Spleen (tissue), 11 donors: Measurements from ENCODE around the gene FBXL2. TPM values are rescaled to one million over a fixed set of nuclear protein-coding genes. Genes with fewer than 3 reads are reported as not detected.
"Not testable (repeated sequence)": the region's sequence is repeated elsewhere in the genome, so short reads cannot be mapped to it uniquely, and the experiment has no call there.

ENCODE experiments used
- DNase-seq: peaks from one replicate; pipeline ENCODE4 v3.0.0-alpha.2; 2020
- H3K27ac ChIP-seq, 8 donors: fragments of 200-600 bp; sonication (generic) in 7 of 8; 1 replicate in 4 of 8; 2 replicates in 4 of 8; pipeline versions ENCODE4 v1.5.0 to v1.8.0; 2016 to 2021; ENCODE audit warnings: inconsistent platforms in 4 of 8, mild to moderate bottlenecking in 4 of 8, moderate library complexity in 1 of 8
- H3K27me3 ChIP-seq, 7 donors: fragments of 200-600 bp; sonication (generic) in 6 of 7; replicated peaks in 1 of 7; 1 replicate in 4 of 7; 2 replicates in 3 of 7; pipeline versions ENCODE4 v1.5.0 to v1.8.0; 2016 to 2021; ENCODE audit warnings: inconsistent platforms in 3 of 7, mild to moderate bottlenecking in 1 of 7
- H3K36me3 ChIP-seq, 6 donors: fragments of 200-600 bp; sonication (generic) in 5 of 6; 1 replicate in 4 of 6; 2 replicates in 2 of 6; pipeline versions ENCODE4 v1.5.0 to v1.8.0; 2016 to 2021; ENCODE audit warnings: inconsistent platforms in 2 of 6
- H3K4me1 ChIP-seq, 6 donors: fragments of 200-600 bp; sonication (generic) in 5 of 6; 1 replicate in 3 of 6; 2 replicates in 3 of 6; pipeline versions ENCODE4 v1.5.0 to v1.8.0; 2016 to 2021; ENCODE audit warnings: inconsistent platforms in 3 of 6
- H3K4me3 ChIP-seq, 8 donors: fragments of 200-600 bp; sonication (generic) in 7 of 8; 1 replicate in 4 of 8; 2 replicates in 4 of 8; pipeline versions ENCODE4 v1.5.0 to v1.8.0; 2016 to 2021; ENCODE audit warnings: inconsistent platforms in 4 of 8, mild to moderate bottlenecking in 4 of 8, moderate library complexity in 2 of 8
- H3K9me3 ChIP-seq, 8 donors: fragments of 200-600 bp; sonication (generic) in 7 of 8; 1 replicate in 4 of 8; 2 replicates in 4 of 8; pipeline versions ENCODE4 v1.5.0 to v1.8.0; 2016 to 2021; ENCODE audit warnings: inconsistent platforms in 4 of 8
- POLR2A ChIP-seq, 3 donors: fragments of 450-650 bp; IDR thresholded peaks; one replicate each; pipeline ENCODE4 v1.5.1; 2017; ENCODE audit warnings: antibody characterized with exemption in 3 of 3, mild to moderate bottlenecking in 1 of 3
- POLR2AphosphoS5 ChIP-seq, 3 donors: sonication (generic); formaldehyde crosslinking; IDR thresholded peaks; one replicate each; pipeline ENCODE4 v1.5.1; 2017; ENCODE audit warnings: antibody characterized with exemption in 3 of 3
- WGBS, 5 donors: extraction: QIAGEN DNeasy Blood & Tissue Kit in 3 of 5; methylation state at CpG; one replicate each; pipeline versions ENCODE4 v1.1.5 to v1.1.7; 2013 to 2018; 5-methylcytosine and 5-hydroxymethylcytosine counted together
- intact Hi-C: fragments of 100-400 bp; cut with DNase I; formaldehyde crosslinking; loops from one replicate; pipeline ENCODE4 v1.15.0; 2023; ENCODE audit warnings: low total_unique reads
- polyA plus RNA-seq, 3 donors: library from polyadenylated mRNA; stranded (reverse); fragments of 200-250 nt; gene quantifications; one replicate each; pipeline ENCODE4 v1.2.1, GENCODE V29; 2013
- total RNA-seq, 7 donors: library from RNA; depleted of rRNA in 3 of 7; stranded (reverse); fragments of >200 nt in 3 of 7; fragmentation: NEBNext Ultra II Directional in 4 of 7; extraction: Animal tissue kit (Norgen Biotek cat#: 25700) in 4 of 7; gene quantifications; one replicate each; pipeline versions ENCODE4 v1.1.0 to v1.2.1, GENCODE V29; 2016 to 2021
- TF ChIP-seq, protein P1 (sequence below), 11 experiments: fragments of 200-600 bp in 7 of 11; fragments of 450-650 bp in 4 of 11; sonication (generic) in 4 of 11; IDR thresholded peaks in 8 of 11; conservative IDR thresholded peaks in 3 of 11; 1 replicate in 7 of 11; 2 replicates in 4 of 11; pipeline versions ENCODE4 v1.4.0 to v1.8.0; 2016 to 2021; ENCODE audit warnings: antibody characterized with exemption in 11 of 11, inconsistent platforms in 4 of 11, mild to moderate bottlenecking in 1 of 11
- donor health status: healthy with polysubstance abuse.
- donor health status: DM: no; HTN: no; CAD: no; lungs with moderate emphysema.
- donor health status: DM: no; HTN: no; CAD: no.
- donor health status: Bipolar disorder and iron deficiency.
- donor health status: healthy.
- donor health status: DM: no; HTN: no; CAD: no.
- donor health status: DM: yes; HTN: yes; CAD: no.

The FBXL2 gene
- total and polyA plus RNA-seq, 10 donors, result 0.20 to 2.0 (median 1.1) TPM

GRCh38 chr3:33322412-33322811 is 45.2 kb downstream of the FBXL2 start:
- H3K27me3 ChIP-seq, result no peaks in the 10 kb centered on the region
- 88 to 100% (median 96%) methylated on average over 1 of the region's 1 CpG for WGBS, 5 donors
- intact Hi-C loops, result no loop called here

DNA sequence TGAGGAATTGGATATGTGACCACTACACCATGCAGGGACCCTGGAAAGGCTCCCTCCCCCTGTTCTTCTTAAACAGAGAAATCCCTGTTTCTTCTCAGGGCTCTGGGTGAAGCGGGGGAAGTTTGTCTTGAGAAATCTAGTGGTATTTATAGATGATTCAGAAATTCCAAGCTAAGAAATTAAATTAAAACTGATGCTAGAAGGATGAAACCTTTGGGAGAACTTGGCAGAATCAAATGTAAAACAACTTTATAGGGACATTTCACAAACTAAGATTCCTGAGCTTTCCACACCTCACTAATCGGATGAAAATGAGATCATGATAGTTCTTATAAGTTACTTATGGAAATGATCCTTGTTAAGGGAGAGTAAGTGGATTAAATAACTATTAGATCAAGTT is 54.2 kb downstream of the FBXL2 start:
- Histone ChIP-seq H3K36me3 (no peaks in the 10 kb centered on the region), H3K27ac (no peak overlapping the region), H3K4me3 (no peak overlapping the region), H3K9me3 (peaks cover 0 to 27% (median 20%) of the 10 kb centered on the region in 8 donors), H3K27me3 (no peaks in the 10 kb centered on the region), H3K4me1 (no peaks in the 10 kb centered on the region)
- TF ChIP-seq, protein P1, sequence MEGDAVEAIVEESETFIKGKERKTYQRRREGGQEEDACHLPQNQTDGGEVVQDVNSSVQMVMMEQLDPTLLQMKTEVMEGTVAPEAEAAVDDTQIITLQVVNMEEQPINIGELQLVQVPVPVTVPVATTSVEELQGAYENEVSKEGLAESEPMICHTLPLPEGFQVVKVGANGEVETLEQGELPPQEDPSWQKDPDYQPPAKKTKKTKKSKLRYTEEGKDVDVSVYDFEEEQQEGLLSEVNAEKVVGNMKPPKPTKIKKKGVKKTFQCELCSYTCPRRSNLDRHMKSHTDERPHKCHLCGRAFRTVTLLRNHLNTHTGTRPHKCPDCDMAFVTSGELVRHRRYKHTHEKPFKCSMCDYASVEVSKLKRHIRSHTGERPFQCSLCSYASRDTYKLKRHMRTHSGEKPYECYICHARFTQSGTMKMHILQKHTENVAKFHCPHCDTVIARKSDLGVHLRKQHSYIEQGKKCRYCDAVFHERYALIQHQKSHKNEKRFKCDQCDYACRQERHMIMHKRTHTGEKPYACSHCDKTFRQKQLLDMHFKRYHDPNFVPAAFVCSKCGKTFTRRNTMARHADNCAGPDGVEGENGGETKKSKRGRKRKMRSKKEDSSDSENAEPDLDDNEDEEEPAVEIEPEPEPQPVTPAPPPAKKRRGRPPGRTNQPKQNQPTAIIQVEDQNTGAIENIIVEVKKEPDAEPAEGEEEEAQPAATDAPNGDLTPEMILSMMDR (IDR thresholded peaks at IDR 0.05 in 8 of 11, conservative IDR thresholded peaks at IDR 0.05 in 3 of 11), result no peak
- TF ChIP-seq POLR2A (IDR thresholded peaks at IDR 0.05) (no peak), POLR2AphosphoS5 (IDR thresholded peaks at IDR 0.05) (no peak)
- 81 to 97% (median 85%) methylated on average over 2 of the region's 2 CpGs for WGBS, 5 donors
- intact Hi-C loops, result no loop called here
- DNase-seq, result no peak

More at GRCh38 chr3:33322412-33322811, 45.2 kb downstream of the FBXL2 start:
- no peak overlapping the region for H3K4me3 ChIP-seq
- no peaks in the 10 kb centered on the region for H3K4me1 ChIP-seq
- no peak overlapping the region for H3K27ac ChIP-seq
- TF ChIP-seq POLR2AphosphoS5 (IDR thresholded peaks at IDR 0.05), result no peak
- no peak for TF ChIP-seq POLR2A (IDR thresholded peaks at IDR 0.05)
- TF ChIP-seq, protein P1 (IDR thresholded peaks at IDR 0.05 in 8 of 11, conservative IDR thresholded peaks at IDR 0.05 in 3 of 11), result no peak
- H3K36me3 ChIP-seq, result no peaks in the 10 kb centered on the region
- H3K9me3 ChIP-seq, result peaks cover 0 to 4% (median 0%) of the 10 kb centered on the region in 8 donors
- no peak for DNase-seq

DNA sequence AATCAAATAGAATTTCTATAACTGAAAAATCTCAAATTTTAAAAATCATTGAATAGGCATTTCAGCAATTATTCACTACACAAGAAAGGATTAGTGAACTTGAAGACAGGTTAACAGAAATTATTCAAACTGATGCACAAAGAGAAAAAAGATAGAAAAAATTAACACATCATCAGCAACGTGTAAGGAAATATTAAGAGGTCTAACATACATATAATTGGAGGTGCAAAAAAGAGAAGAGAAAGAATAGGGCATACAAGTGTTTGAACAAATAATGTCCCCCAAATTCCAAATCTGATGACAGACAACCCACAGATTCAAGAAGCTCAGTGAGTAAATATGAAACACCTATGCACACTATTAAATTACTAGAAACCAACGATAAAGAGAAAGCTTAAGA is 57.1 kb downstream of the FBXL2 start:
- intact Hi-C loops, result no loop called here
- Histone ChIP-seq H3K27ac (no peak overlapping the region), H3K36me3 (no peaks in the 10 kb centered on the region), H3K4me3 (no peak overlapping the region), H3K27me3 (no peaks in the 10 kb centered on the region), H3K9me3 (peaks cover 0 to 38% (median 23%) of the 10 kb centered on the region in 8 donors), H3K4me1 (no peaks in the 10 kb centered on the region)
- TF ChIP-seq POLR2AphosphoS5 (IDR thresholded peaks at IDR 0.05) (no peak), POLR2A (IDR thresholded peaks at IDR 0.05) (no peak)
- TF ChIP-seq, protein P1 (IDR thresholded peaks at IDR 0.05 in 8 of 11, conservative IDR thresholded peaks at IDR 0.05 in 3 of 11), result no peak
- 86 to 93% (median 89%) methylated on average over 2 of the region's 2 CpGs for WGBS, 5 donors
- no peak for DNase-seq

DNA sequence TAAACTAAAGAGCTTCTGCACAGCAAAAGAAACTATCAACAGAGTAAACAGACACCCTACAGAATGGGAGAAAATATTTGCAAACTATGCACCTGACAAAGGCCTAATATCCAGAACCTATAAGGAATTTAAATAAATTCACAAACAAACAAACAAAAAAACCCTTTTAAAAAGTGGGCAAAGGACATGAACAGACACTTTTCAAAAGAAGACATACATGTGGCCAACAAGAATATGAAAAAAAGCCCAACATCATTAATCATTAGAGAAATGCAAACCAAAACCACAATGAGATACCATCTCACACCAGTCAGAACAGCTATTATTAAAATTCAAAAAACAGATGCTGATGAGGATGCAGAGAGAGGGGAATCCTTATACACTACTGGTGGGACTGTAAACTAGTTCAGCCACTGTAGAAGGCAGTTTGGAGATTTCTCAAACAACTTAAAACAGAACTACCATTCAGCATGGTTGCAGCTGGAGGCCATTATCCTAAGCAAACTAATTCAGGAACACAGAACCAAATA is 61.8 kb downstream of the FBXL2 start:
- H3K4me1 ChIP-seq, H3K4me3 ChIP-seq, H3K36me3 ChIP-seq, intact Hi-C loops, H3K27me3 ChIP-seq, H3K27ac ChIP-seq, DNase-seq: not testable (repeated sequence)
- peaks cover 0 to 29% (median 15%) of the 10 kb centered on the region in 8 donors for H3K9me3 ChIP-seq

DNA sequence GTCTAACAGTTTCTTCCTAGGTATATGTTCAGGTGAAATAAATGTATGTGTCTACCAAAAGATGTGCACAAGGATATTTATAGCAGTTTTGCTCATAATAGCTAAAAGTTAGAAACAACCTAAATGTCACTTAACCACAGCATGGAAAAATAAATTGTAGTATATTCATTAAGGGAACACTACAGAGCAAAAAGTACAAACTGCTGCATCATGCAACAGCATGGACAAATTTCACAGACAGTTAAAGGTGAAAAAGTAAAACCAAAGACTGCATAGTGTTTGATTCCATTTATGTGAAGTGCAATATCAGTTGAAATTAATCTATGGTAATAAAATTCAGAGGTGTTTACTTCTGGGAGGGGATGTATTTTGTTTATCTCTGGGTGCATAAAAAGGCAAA is 62.5 kb downstream of the FBXL2 start:
- H3K27ac ChIP-seq, result no peak overlapping the region
- TF ChIP-seq, protein P1 (IDR thresholded peaks at IDR 0.05 in 8 of 11, conservative IDR thresholded peaks at IDR 0.05 in 3 of 11), result no peak
- TF ChIP-seq POLR2AphosphoS5 (IDR thresholded peaks at IDR 0.05), result no peak
- no peak for TF ChIP-seq POLR2A (IDR thresholded peaks at IDR 0.05)

More for the DNA sequence above, 62.5 kb downstream of the FBXL2 start:
- DNase-seq, result no peak
- Histone ChIP-seq H3K9me3 (peaks cover 0 to 22% (median 7%) of the 10 kb centered on the region in 8 donors), H3K4me3 (no peak overlapping the region), H3K27me3 (no peaks in the 10 kb centered on the region), H3K4me1 (no peaks in the 10 kb centered on the region), H3K36me3 (no peaks in the 10 kb centered on the region)
- intact Hi-C loops, result no loop called here
